Measurements from ENCODE around the gene WASL. TPM values are rescaled to one million over a fixed set of nuclear protein-coding genes. Genes with fewer than 3 reads are reported as not detected.
A peak's percentile ranks its signal among the peaks of the same experiment; 100 is the strongest.
"Not testable (repeated sequence)": the region's sequence is repeated elsewhere in the genome, so short reads cannot be mapped to it uniquely, and the experiment has no call there.

The WASL gene
- total RNA-seq, 1 donor from 2014 or later, result 20.4 TPM

DNA sequence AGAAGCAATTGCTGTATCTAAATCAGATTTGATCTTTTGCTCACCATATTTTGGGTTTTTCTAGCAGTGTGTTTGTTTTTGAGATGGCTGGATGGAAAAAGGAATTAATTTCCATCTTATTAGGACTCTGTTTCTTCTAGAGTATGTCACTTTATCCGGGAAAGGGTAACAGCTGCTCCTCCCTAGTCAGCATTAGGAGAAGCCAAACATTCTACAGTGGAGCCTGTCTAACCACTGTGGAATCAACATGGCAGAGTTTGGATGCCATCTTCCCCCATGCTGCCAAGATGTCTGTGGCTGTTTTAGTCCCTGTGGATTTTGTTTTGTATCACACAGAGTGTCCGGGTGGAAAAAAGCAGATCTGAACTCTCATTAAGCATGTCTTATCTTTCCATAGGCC, 109.2 kb downstream of the WASL start:
- no peak for DNase-seq (ENCODE audit: low read depth)
- no peak overlapping the region for H3K4me3 ChIP-seq (ENCODE audit: low read depth, low read length)
- TF ChIP-seq, protein P1, sequence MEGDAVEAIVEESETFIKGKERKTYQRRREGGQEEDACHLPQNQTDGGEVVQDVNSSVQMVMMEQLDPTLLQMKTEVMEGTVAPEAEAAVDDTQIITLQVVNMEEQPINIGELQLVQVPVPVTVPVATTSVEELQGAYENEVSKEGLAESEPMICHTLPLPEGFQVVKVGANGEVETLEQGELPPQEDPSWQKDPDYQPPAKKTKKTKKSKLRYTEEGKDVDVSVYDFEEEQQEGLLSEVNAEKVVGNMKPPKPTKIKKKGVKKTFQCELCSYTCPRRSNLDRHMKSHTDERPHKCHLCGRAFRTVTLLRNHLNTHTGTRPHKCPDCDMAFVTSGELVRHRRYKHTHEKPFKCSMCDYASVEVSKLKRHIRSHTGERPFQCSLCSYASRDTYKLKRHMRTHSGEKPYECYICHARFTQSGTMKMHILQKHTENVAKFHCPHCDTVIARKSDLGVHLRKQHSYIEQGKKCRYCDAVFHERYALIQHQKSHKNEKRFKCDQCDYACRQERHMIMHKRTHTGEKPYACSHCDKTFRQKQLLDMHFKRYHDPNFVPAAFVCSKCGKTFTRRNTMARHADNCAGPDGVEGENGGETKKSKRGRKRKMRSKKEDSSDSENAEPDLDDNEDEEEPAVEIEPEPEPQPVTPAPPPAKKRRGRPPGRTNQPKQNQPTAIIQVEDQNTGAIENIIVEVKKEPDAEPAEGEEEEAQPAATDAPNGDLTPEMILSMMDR (conservative IDR thresholded peaks at IDR 0.05; ENCODE audit: low read depth, low read length), result no peak

DNA sequence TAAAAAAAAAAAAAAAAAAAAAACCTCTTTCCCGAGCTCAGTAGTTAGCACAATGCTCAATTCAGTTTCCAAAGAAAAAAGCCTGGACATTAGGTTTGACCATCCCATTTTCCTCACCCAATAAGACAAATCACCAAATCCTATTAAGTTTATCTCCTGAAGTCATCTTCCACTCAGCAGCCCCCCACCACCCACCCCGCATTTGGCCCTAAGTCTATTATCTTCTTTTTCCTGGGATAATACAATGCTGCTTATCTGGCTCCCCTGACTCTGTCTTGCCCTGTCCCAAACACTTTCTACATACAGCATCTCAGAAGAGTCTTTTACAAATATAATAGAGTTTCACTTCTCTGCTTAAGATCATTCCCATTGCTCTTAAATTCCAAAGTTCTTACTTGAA, 110.9 kb downstream of the WASL start:
- DNase-seq (ENCODE audit: low read depth), result no peak
- TF ChIP-seq, protein P1 (conservative IDR thresholded peaks at IDR 0.05; ENCODE audit: low read depth, low read length), result no peak
- no peak overlapping the region for H3K4me3 ChIP-seq (ENCODE audit: low read depth, low read length)

DNA sequence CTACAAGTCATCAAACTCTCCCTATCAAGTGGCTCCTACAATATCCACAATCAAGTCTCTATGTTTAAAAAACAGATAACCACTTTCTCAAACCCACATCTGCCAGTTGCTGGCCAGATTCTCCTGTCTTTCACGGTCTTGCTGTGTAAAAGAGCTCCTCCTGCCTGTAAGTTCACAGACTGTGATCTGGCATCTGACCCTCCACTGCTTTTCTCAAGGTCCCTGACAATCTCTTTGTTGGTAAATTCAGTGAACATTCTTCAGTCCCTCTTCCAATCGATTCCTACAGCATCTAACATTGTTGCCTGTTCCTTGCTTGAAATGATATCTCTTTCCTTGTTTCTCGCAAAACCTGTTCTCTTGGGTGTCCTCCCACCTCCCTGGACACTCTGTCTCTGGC, 111.6 kb downstream of the WASL start:
- TF ChIP-seq, protein P1 (conservative IDR thresholded peaks at IDR 0.05; ENCODE audit: low read depth, low read length), result peak; percentile 15
- no peak for DNase-seq (ENCODE audit: low read depth)
- no peak overlapping the region for H3K4me3 ChIP-seq (ENCODE audit: low read depth, low read length)

DNA sequence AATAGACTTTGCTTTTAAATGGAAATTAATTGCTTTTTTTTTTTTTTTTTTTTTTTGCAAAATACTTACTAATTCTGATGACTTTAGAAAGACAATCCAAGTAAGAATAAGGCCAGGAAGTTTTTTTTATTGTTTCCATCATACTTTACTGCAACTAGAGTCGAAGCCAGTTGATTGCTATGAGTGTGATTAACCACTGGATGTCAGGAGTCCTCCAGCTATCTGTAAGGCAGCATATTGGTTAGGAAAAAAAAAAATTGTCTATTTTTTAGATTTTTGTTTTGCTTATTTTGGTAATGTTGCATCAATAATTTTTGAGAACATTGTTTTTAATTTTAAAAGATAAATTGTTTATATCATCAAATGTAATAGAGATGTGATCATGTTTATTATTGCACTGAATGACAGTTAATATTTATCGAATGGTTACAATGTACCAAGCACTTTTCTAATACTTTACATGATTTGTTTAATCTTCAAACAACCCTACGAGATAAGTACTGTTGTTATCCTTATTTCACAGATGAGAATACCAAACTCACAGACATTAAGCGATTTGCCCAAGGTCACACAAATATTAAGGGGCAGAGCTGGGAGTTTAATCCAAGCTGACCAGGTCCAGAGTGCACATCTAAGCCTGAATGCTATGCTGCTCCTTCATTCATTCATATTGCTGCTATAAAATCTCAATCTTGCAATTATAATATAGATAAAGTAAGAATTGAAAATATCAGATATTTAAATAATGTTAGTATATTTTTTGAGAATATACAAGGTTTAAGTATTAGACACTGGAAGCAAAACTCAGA, 113.0 kb downstream of the WASL start:
- no peak overlapping the region for H3K4me3 ChIP-seq (ENCODE audit: low read depth, low read length)
- TF ChIP-seq, protein P1 (conservative IDR thresholded peaks at IDR 0.05; ENCODE audit: low read depth, low read length), result peak; percentile 79
- DNase-seq (ENCODE audit: low read depth), result no peak

DNA sequence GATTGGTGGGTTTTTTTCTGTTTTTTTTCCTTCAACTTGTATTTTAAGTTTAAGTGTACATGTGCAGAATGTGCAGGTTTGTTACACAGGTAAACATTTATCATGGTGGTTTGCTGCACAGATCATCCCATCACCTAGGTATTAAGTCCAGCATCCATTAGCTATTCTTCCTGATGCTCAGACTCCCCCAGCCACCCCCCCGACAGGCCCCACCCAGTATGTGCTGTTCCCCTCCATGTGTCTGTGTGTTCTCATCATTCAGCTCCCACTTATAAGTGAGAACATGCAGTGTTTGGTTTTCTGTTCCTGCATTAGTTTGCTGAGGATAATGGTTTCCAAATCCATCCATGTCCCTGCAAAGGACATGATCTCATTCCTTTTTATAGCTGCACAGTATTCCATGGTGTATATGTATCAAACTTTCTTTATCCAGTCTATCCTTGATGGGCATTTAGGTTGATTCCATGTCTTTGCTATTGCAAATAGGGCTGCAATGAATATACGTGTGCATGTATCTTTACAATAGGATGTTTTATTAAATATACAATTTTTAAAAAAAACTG, 114.7 kb downstream of the WASL start:
- DNase-seq (ENCODE audit: low read depth); H3K4me3 ChIP-seq (ENCODE audit: low read depth, low read length): not testable (repeated sequence)

DNA sequence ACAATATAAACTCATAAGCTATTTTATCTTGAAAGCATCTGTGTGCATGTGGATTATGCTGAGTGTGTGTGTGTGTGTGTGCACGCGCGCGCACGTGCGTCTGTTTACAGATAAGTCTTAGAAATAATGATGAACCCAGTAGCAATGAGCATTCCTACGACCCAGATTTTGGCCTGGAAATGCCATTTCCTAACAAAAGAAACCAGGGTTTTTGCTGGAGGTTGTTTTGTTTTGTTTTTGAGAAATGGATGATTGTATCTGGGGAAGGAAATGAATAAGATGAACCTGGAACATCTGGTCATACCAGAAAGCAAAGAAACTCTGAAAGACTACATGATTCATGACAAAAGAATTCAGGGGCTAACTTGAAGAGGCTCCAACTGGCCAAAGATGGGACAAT, 115.2 kb downstream of the WASL start:
- H3K4me3 ChIP-seq (ENCODE audit: low read depth, low read length), result no peak overlapping the region
- TF ChIP-seq, protein P1 (conservative IDR thresholded peaks at IDR 0.05; ENCODE audit: low read depth, low read length), result no peak
- no peak for DNase-seq (ENCODE audit: low read depth)

DNA sequence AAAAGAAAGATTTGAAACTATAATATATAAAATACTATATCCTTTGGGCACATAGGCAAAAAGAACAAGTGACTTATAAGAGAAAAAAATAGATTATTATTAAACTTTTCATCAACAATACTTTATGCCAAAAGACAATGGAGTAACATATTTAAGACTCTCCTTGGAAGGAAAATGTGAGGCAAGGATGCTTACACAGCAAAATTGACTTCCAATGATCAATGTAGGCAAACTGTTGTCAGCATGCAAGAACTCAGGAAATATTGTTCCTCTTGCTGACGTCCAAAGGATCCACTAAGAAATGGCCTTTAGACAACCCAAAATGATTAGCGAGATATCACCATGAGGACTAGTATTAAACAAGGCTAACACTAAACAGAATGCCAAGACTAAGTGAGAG, 116.0 kb downstream of the WASL start:
- no peak overlapping the region for H3K4me3 ChIP-seq (ENCODE audit: low read depth, low read length)
- no peak for DNase-seq (ENCODE audit: low read depth)
- TF ChIP-seq, protein P1 (conservative IDR thresholded peaks at IDR 0.05; ENCODE audit: low read depth, low read length), result no peak

Other genes with a start within 250 kb of the WASL start
- under 0.01 and 0.07 TPM in 2 replicates for gene IQUB, start 214.4 kb downstream of the WASL start, total RNA-seq
- gene NDUFA5, start 191.2 kb downstream of the WASL start, total RNA-seq, result 30.1 and 31.4 TPM in 2 replicates
- not detected in 2 replicates for gene ASB15, start 147.2 kb downstream of the WASL start, total RNA-seq
- not detected in 2 replicates for gene LMOD2, start 93.1 kb downstream of the WASL start, total RNA-seq
- gene HYAL4, start 96.2 kb upstream of the WASL start, total RNA-seq, result not detected in 2 replicates
- gene SPAM1, start 176.2 kb upstream of the WASL start, total RNA-seq, result not detected in 2 replicates